ENCODE results near the gene FCGBP. TPM values are rescaled to one million over a fixed set of nuclear protein-coding genes. Genes with fewer than 3 reads are reported as not detected.
"Not testable (repeated sequence)": the region's sequence is repeated elsewhere in the genome, so short reads cannot be mapped to it uniquely, and the experiment has no call there.

Gene FCGBP
- total RNA-seq, 3 donors from 2014 or later = 1,609 to 4,808 (median 4,422) TPM

DNA sequence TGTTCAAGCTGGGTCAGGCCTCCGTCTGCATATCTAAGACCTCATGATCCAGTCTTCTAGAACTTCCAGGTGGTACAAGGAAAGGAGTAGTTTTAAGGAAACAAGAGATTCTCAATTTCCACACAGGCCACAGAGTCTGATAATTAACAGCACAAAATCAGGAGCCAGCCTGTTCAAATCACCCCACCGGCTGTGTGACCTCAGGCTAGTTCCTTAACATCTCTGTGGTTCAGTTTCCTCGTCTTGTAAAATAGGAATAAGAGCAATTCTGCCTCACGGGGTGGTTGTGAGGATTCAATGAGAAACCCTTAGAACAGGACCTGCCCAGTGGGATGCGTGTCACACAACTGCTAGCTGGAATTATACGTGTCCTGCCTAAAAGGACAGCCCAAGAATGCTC, 25.6 kb downstream of the FCGBP start:
- DNase-seq (no peak), ATAC-seq (no peak)
- no peaks in the 10 kb centered on the region for H3K4me1 ChIP-seq (ENCODE audit: low read depth)
- H3K9me3 ChIP-seq = no peaks in the 10 kb centered on the region
- H3K36me3 ChIP-seq (ENCODE audit: low read depth) = no peaks in the 10 kb centered on the region
- TF ChIP-seq, protein P1, sequence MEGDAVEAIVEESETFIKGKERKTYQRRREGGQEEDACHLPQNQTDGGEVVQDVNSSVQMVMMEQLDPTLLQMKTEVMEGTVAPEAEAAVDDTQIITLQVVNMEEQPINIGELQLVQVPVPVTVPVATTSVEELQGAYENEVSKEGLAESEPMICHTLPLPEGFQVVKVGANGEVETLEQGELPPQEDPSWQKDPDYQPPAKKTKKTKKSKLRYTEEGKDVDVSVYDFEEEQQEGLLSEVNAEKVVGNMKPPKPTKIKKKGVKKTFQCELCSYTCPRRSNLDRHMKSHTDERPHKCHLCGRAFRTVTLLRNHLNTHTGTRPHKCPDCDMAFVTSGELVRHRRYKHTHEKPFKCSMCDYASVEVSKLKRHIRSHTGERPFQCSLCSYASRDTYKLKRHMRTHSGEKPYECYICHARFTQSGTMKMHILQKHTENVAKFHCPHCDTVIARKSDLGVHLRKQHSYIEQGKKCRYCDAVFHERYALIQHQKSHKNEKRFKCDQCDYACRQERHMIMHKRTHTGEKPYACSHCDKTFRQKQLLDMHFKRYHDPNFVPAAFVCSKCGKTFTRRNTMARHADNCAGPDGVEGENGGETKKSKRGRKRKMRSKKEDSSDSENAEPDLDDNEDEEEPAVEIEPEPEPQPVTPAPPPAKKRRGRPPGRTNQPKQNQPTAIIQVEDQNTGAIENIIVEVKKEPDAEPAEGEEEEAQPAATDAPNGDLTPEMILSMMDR (IDR thresholded peaks at IDR 0.05) = no peak
- H3K4me3 ChIP-seq = no peak overlapping the region
- intact Hi-C loops (cut with DNase I, micrococcal nuclease) = no loop called here

DNA sequence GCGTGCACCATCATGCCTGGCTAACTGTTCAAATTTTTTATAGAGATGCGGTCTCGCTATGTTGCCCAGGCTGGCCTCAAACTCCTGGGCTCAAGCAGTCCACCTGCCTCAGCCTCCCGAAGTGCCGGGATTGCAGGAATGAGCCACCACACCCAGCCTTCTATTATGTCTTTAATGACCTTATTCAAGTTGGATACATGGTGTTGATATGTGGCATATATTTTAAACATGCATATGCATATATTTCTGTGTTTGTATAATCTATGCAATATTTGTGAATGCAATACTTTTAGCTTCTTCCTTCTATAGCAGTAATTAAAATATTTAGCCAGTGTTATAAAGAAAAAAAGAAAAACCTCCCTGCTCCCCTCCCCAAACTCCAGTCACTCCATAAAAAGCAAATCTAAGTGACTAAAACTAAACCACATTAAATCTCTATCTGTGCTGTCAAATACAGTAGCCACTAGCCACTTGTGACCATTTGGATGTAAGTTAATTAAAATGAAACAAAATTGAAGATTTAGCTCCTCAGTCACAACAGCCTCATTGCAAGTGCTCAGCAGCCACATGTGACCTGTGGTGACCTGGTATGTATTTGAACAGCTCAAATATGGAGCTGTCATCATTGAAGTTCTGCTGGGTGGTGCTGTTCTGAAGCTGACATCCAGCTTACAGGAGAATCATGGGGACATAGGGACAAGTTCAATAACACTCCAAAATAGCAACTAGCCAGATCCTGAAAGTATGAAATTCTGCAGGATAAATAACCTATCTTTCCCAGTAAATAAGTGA, 27.4 kb downstream of the FCGBP start:
- Histone ChIP-seq H3K4me1 (ENCODE audit: low read depth) (no peaks in the 10 kb centered on the region), H3K36me3 (ENCODE audit: low read depth) (no peaks in the 10 kb centered on the region), H3K4me3 (no peak overlapping the region), H3K9me3 (no peaks in the 10 kb centered on the region)
- intact Hi-C loops (cut with DNase I, micrococcal nuclease) = no loop called here
- DNase-seq (peak in 1 of 3 donors; percentile 12), ATAC-seq (no peak)
- TF ChIP-seq, protein P1 (IDR thresholded peaks at IDR 0.05) = no peak

DNA sequence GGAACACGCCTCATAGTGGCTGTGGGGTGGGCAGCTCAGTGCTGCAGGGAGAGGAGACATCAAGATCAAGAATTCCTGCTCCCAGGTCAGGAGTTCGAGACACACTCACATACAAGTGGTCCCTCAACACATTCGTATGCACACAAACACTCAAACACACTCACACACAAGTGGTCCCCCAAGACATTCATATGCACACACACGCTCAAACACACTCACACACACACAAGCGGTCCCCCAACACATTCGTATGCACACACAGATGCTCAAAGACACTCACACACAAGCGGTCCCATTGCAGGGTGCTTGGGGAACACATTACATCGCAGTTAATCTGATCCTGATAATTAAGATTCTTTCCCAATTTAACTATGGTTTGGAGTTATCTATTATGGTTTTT, 28.2 kb downstream of the FCGBP start:
- H3K36me3 ChIP-seq (ENCODE audit: low read depth) = no peaks in the 10 kb centered on the region
- intact Hi-C loops (cut with DNase I, micrococcal nuclease) = no loop called here
- peak in 1 of 3 donors; percentile 4 for DNase-seq
- ATAC-seq = no peak
- no peak overlapping the region for H3K4me3 ChIP-seq
- H3K4me1 ChIP-seq (ENCODE audit: low read depth) = no peaks in the 10 kb centered on the region
- H3K9me3 ChIP-seq = no peaks in the 10 kb centered on the region
- TF ChIP-seq, protein P1 (IDR thresholded peaks at IDR 0.05) = no peak

DNA sequence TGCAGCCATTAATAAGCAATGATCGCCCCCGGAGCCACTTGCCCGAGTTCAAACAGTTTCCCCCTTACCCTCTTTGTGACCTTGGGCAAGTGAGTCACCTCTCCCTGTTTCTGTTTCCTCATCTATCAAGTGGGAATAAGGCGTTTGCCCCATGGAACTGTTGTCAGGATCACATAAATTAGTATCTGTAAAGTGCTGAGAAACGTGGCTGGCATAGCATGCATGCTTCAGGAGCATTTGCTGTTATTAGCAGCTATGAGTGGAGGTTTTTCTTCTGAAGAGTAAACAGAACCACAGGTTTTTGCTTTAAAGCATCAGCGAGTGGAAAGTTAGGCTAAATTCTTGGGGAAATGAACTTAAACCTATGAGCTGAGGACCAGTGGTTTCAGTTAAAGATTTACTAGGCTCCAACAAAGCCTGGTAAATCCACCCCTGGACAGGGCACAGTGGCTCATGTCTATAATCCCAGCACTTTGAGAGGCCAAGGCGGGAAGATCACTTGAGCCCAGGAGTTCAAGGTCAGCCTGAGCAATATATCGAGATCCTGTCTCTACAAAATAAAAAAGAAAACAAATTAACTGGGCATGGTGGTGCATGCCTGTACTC, 30.8 kb downstream of the FCGBP start:
- DNase-seq; H3K9me3 ChIP-seq; H3K36me3 ChIP-seq (ENCODE audit: low read depth); H3K4me3 ChIP-seq; H3K4me1 ChIP-seq (ENCODE audit: low read depth); intact Hi-C loops (cut with DNase I, micrococcal nuclease): not testable (repeated sequence)
- peak; percentile 19 for ATAC-seq

DNA sequence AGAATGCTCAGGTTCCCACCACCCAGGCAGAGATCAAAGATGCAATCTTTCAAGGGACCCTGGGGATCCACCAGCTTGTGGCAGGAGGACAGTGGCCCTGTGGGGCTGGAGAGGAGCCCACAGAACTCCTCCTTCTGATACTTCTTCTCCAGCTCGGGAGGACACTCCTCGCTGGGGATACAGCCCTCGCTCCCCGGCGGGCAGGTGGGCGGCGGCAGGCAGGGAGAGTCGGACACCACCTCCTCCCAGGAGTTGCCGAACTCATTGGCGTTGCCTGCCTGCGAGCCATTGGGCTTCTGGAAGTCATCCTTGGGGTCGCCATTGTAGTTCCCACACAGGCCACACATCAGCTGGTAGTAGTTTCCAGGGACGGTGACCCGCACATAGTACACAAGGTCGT, 32.1 kb downstream of the FCGBP start:
- H3K4me3 ChIP-seq; H3K4me1 ChIP-seq (ENCODE audit: low read depth); H3K9me3 ChIP-seq; intact Hi-C loops (cut with DNase I, micrococcal nuclease); H3K36me3 ChIP-seq (ENCODE audit: low read depth); ATAC-seq: not testable (repeated sequence)
- DNase-seq = peak in 1 of 3 donors; percentile 24

DNA sequence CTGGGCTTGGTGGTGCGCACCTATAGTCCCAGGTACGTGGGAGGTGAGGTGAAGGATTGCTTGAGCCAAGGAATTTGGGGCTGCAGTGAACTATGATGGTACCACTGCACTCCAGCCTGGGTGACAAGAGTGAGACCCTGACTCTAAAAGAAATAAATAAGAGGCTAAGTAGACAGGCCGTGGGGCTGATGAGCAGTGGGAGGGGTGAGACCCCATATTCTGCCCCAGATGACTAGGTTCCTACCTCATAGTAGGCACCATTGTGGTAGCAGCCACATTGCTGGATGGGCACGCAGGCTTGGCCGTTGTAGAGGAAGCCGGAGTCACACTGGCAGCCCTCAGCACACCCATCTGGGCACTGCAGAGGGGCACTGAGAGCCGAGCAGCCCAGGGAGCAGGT, 32.8 kb downstream of the FCGBP start:
- H3K4me1 ChIP-seq (ENCODE audit: low read depth); intact Hi-C loops (cut with DNase I, micrococcal nuclease); H3K4me3 ChIP-seq; ATAC-seq; H3K9me3 ChIP-seq; H3K36me3 ChIP-seq (ENCODE audit: low read depth): not testable (repeated sequence)
- peak in 1 of 3 donors; percentile 5 for DNase-seq

DNA sequence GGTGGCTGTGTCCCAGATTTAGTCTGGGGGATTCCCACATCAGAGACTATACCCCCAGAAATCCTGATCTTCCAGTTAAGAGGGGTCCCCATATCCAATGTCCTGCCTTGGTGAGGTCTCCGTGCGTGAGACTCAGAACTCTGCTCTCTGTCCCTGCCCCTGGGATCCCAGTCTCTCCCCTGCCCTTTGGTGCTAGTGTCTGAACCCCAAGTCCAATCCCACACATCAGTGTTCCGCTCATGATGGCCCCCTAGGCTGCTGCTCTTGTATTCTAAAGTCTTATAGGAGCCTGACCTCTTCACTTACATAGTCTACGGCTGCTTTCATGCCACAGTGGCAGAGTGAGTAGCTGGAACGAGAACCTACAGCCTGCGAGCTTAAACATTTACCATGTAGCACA, 35.6 kb downstream of the FCGBP start:
- H3K4me3 ChIP-seq; H3K9me3 ChIP-seq; DNase-seq; ATAC-seq; H3K36me3 ChIP-seq (ENCODE audit: low read depth); H3K4me1 ChIP-seq (ENCODE audit: low read depth); intact Hi-C loops (cut with DNase I, micrococcal nuclease): not testable (repeated sequence)

Measured in mucosa of descending colon (tissue), 3 donors.